Small intestine (tissue), 7 donors: Measurements from ENCODE around the gene VARS2. TPM values are rescaled to one million over a fixed set of nuclear protein-coding genes. Genes with fewer than 3 reads are reported as not detected.
A peak's percentile ranks its signal among the peaks of the same experiment; 100 is the strongest.
"Not testable (repeated sequence)": the region's sequence is repeated elsewhere in the genome, so short reads cannot be mapped to it uniquely, and the experiment has no call there.

ENCODE experiments used
- DNase-seq, 2 donors: peaks; one replicate each; pipeline versions ENCODE4 v3.0.0 to v3.0.0-alpha.2; 2013
- FAIRE-seq: peaks from 2 replicates; lab custom pipeline; 2012; peaks lifted over from hg19 to GRCh38; lab: Jason Lieb, UNC
- H3K27ac ChIP-seq, 3 donors: one replicate each; pipeline ENCODE4 v1.5.1; 2013; ENCODE audit warnings: low read length in 2 of 3, mild to moderate bottlenecking in 2 of 3, control low read depth in 1 of 3, inconsistent platforms in 1 of 3, low read depth in 1 of 3, moderate library complexity in 1 of 3
- H3K27me3 ChIP-seq, 3 donors: one replicate each; pipeline ENCODE4 v1.6.1; 2013; ENCODE audit warnings: low read length in 3 of 3, inconsistent platforms in 1 of 3; ENCODE audit not compliant: control insufficient read depth in 3 of 3, insufficient read depth in 3 of 3
- H3K36me3 ChIP-seq, 3 donors: one replicate each; pipeline ENCODE4 v1.6.1; 2013; ENCODE audit warnings: low read length in 3 of 3, inconsistent platforms in 1 of 3, low read depth in 1 of 3, mild to moderate bottlenecking in 1 of 3, moderate library complexity in 1 of 3; ENCODE audit not compliant: control insufficient read depth in 3 of 3, insufficient read depth in 2 of 3
- H3K4me1 ChIP-seq, 3 donors: one replicate each; pipeline ENCODE4 v1.6.1; 2013; ENCODE audit warnings: low read length in 2 of 3, inconsistent platforms in 1 of 3, low read depth in 1 of 3, mild to moderate bottlenecking in 1 of 3, moderate library complexity in 1 of 3; ENCODE audit not compliant: control insufficient read depth in 3 of 3, insufficient read depth in 2 of 3
- H3K4me3 ChIP-seq, 3 donors: one replicate each; pipeline ENCODE4 v1.5.1; 2013; ENCODE audit warnings: low read length in 3 of 3, control low read depth in 1 of 3, inconsistent platforms in 1 of 3, low read depth in 1 of 3, mild to moderate bottlenecking in 1 of 3, moderate library complexity in 1 of 3
- H3K9me3 ChIP-seq, 2 donors: one replicate each; pipeline ENCODE4 v1.6.1; 2013; ENCODE audit warnings: low read depth in 1 of 2, low read length in 1 of 2; ENCODE audit not compliant: control insufficient read depth in 2 of 2, insufficient read depth in 1 of 2
- WGBS, 3 donors: extraction: QIAGEN DNeasy Blood & Tissue Kit; methylation state at CpG; one replicate each; pipeline ENCODE4 v1.1.7; 2013; 5-methylcytosine and 5-hydroxymethylcytosine counted together
- polyA plus RNA-seq, 4 donors: library from polyadenylated mRNA; stranded (reverse) in 3 of 4; unstranded in 1 of 4; fragments of 200-250 nt in 3 of 4; fragments of 120-200 nt in 1 of 4; gene quantifications; one replicate each; pipeline versions ENCODE4 v1.2.1 to v1.2.3, GENCODE V29; 2013
- donor health status: healthy with polysubstance abuse.
- donor health status: control.
- donor health status: control.
- donor health status: Bipolar disorder and iron deficiency.
- donor health status: healthy.

The VARS2 gene
- polyA plus RNA-seq, 4 donors = 25.4 to 54.9 (median 41.9) TPM

- peaks cover 5 to 76% (median 39%) of the 10 kb centered on the region in 3 donors for H3K36me3 ChIP-seq
- FAIRE-seq = no peak
- 83 to 94% (median 94%) methylated on average over 8 of the region's 8 CpGs for WGBS, 3 donors
Measured at GRCh38 chr6:30918670-30919069, 4.6 kb downstream of the VARS2 start.

GRCh38 chr6:30922447-30922852 is 8.4 kb downstream of the VARS2 start:
- no peaks in the 10 kb centered on the region for H3K9me3 ChIP-seq
- H3K4me3 ChIP-seq = no peak overlapping the region
- 90 to 95% (median 92%) methylated on average over 7 of the region's 7 CpGs for WGBS, 3 donors
- no peak overlapping the region for H3K27ac ChIP-seq
- FAIRE-seq (no peak), DNase-seq (no peak)
- peaks cover 10 to 87% (median 47%) of the 10 kb centered on the region in 3 donors for H3K36me3 ChIP-seq
- no peaks in the 10 kb centered on the region for H3K27me3 ChIP-seq
- H3K4me1 ChIP-seq = no peaks in the 10 kb centered on the region

More at GRCh38 chr6:30918670-30919069, 4.6 kb downstream of the VARS2 start:
- H3K9me3 ChIP-seq = no peaks in the 10 kb centered on the region
- DNase-seq = no peak
- H3K27ac ChIP-seq = no peak overlapping the region
- no peak overlapping the region for H3K4me3 ChIP-seq
- H3K4me1 ChIP-seq = peaks cover 0 to 17% (median 0%) of the 10 kb centered on the region in 3 donors
- no peaks in the 10 kb centered on the region for H3K27me3 ChIP-seq

- H3K27me3 ChIP-seq, H3K4me1 ChIP-seq, DNase-seq, H3K27ac ChIP-seq, FAIRE-seq, H3K4me3 ChIP-seq: not testable (repeated sequence)
- Histone ChIP-seq H3K36me3 (peaks cover 10 to 75% (median 40%) of the 10 kb centered on the region in 3 donors), H3K9me3 (peaks cover 0 to 11% of the 10 kb centered on the region in 2 donors)
- 89 to 93% (median 92%) methylated on average over 8 to 9 of the region's 9 CpGs for WGBS, 3 donors
Measured at GRCh38 chr6:30924040-30924627, 10.1 kb downstream of the VARS2 start.

- peaks cover 5 to 50% (median 22%) of the 10 kb centered on the region in 3 donors for H3K36me3 ChIP-seq
- 74 to 86% (median 80%) methylated on average over 4 of the region's 4 CpGs for WGBS, 3 donors
- H3K27me3 ChIP-seq = no peaks in the 10 kb centered on the region
- no peak overlapping the region for H3K4me3 ChIP-seq
- peaks cover 0 to 5% (median 0%) of the 10 kb centered on the region in 3 donors for H3K4me1 ChIP-seq
- peak overlapping the region in 1 of 3 donors; percentile 5 for H3K27ac ChIP-seq
- FAIRE-seq (no peak), DNase-seq (peak; percentile 15 to 84)
- H3K9me3 ChIP-seq = peaks cover 0 to 11% of the 10 kb centered on the region in 2 donors
Measured at GRCh38 chr6:30926644-30927043, 12.6 kb downstream of the VARS2 start.

GRCh38 chr6:30927080-30927479 is 13.0 kb downstream of the VARS2 start:
- not testable (repeated sequence) for H3K27ac ChIP-seq, DNase-seq, FAIRE-seq, H3K4me1 ChIP-seq, H3K4me3 ChIP-seq, H3K27me3 ChIP-seq
- 91 to 100% (median 94%) methylated on average over 3 of the region's 3 CpGs for WGBS, 3 donors
- Histone ChIP-seq H3K36me3 (peaks cover 5 to 46% (median 22%) of the 10 kb centered on the region in 3 donors), H3K9me3 (peaks cover 0 to 11% of the 10 kb centered on the region in 2 donors)

GRCh38 chr6:30928677-30929076 is 14.6 kb downstream of the VARS2 start:
- peaks cover 5 to 30% (median 10%) of the 10 kb centered on the region in 3 donors for H3K36me3 ChIP-seq
- no peak overlapping the region for H3K4me3 ChIP-seq
- H3K27me3 ChIP-seq = no peaks in the 10 kb centered on the region
- no peak for FAIRE-seq
- DNase-seq = no peak
- H3K4me1 ChIP-seq = peaks cover 0 to 20% (median 9%) of the 10 kb centered on the region in 3 donors
- peaks cover 0 to 11% of the 10 kb centered on the region in 2 donors for H3K9me3 ChIP-seq
- 86 to 100% (median 95%) methylated on average over 3 of the region's 3 CpGs for WGBS, 3 donors
- H3K27ac ChIP-seq = no peak overlapping the region

GRCh38 chr6:30930506-30930905 is 16.5 kb downstream of the VARS2 start:
- no peak for FAIRE-seq
- Histone ChIP-seq H3K4me1 (peaks cover 0 to 36% (median 9%) of the 10 kb centered on the region in 3 donors), H3K27me3 (no peaks in the 10 kb centered on the region), H3K27ac (no peak overlapping the region), H3K36me3 (peaks cover 3 to 15% (median 3%) of the 10 kb centered on the region in 3 donors), H3K9me3 (peaks cover 0 to 11% of the 10 kb centered on the region in 2 donors), H3K4me3 (no peak overlapping the region)
- WGBS, 3 donors = 89 to 95% (median 90%) methylated on average over 4 of the region's 4 CpGs
- no peak for DNase-seq

GRCh38 chr6:30931272-30931671 is 17.2 kb downstream of the VARS2 start:
- DNase-seq = no peak
- Histone ChIP-seq H3K27ac (no peak overlapping the region), H3K4me3 (no peak overlapping the region), H3K36me3 (peaks cover 0 to 7% (median 0%) of the 10 kb centered on the region in 3 donors), H3K9me3 (peaks cover 0 to 11% of the 10 kb centered on the region in 2 donors), H3K4me1 (peaks cover 0 to 36% (median 9%) of the 10 kb centered on the region in 3 donors), H3K27me3 (no peaks in the 10 kb centered on the region)
- no peak for FAIRE-seq
- WGBS, 3 donors = 70 to 78% (median 73%) methylated on average over 8 of the region's 8 CpGs
